Prostate gland (tissue), 2 donors: ENCODE results near the gene IMMP2L.

Source experiments
- CTCF ChIP-seq, 4 experiments: fragments of 200-600 bp in 2 of 4; fragments of 450-650 bp in 2 of 4; sonication (generic) in 2 of 4; IDR thresholded peaks; 1 replicate in 3 of 4; 2 replicates in 1 of 4; pipeline ENCODE4 v1.5.1; 2016 to 2019; ENCODE audit warnings: antibody characterized with exemption in 4 of 4, mild to moderate bottlenecking in 2 of 4, moderate library complexity in 2 of 4
- POLR2A ChIP-seq: fragments of 450-650 bp; IDR thresholded peaks from one replicate; pipeline ENCODE4 v1.6.1; 2016; ENCODE audit warnings: antibody characterized with exemption, mild to moderate bottlenecking
- POLR2AphosphoS5 ChIP-seq: sonication (generic); formaldehyde crosslinking; IDR thresholded peaks from one replicate; pipeline ENCODE4 v1.6.1; 2017; ENCODE audit warnings: antibody characterized with exemption

DNA sequence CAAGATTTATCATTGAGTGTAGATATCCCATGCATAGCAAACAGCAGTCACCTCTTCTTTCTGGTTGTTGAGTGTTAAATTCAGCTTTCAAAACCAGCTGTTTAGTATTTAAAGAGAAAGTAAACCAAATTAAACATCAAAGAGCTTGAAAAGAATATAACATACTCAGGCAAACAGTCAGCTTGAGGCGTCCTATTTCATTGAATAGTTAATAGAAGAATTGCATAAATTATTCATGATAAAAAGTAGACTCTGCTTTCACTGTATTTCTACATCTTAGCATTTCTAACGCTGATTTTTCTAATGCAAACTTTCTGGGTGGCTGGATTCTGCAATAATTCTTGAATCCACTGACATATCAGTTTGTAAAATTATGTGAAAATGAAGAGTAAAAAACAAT lies 935.9 kb downstream of the IMMP2L start:
- TF ChIP-seq CTCF (IDR thresholded peaks at IDR 0.05) = no peak
- TF ChIP-seq POLR2A = no peak
- TF ChIP-seq POLR2AphosphoS5 = no peak
